Measurements from ENCODE around the gene CETP.
"Not testable (repeated sequence)": the region's sequence is repeated elsewhere in the genome, so short reads cannot be mapped to it uniquely, and the experiment has no call there.

Gene CETP

GRCh38 chr16:56977823-56978430 is 16.2 kb downstream of the CETP start:
- in situ Hi-C loops (cut with MboI; ENCODE audit: low sequenced_read_pairs), result no loop called here

- in situ Hi-C loops (cut with MboI; ENCODE audit: low sequenced_read_pairs), result no loop called here
Observed at GRCh38 chr16:56980201-56980535, 18.4 kb downstream of the CETP start.

- in situ Hi-C loops (cut with MboI; ENCODE audit: low sequenced_read_pairs), result no loop called here
Observed at GRCh38 chr16:56980792-56981724, 19.3 kb downstream of the CETP start.

- in situ Hi-C loops (cut with MboI; ENCODE audit: low sequenced_read_pairs), result no loop called here
Observed at GRCh38 chr16:56981729-56982271, 20.1 kb downstream of the CETP start.

GRCh38 chr16:56982695-56983094 is 20.9 kb downstream of the CETP start:
- in situ Hi-C loops (cut with MboI; ENCODE audit: low sequenced_read_pairs), result no loop called here

GRCh38 chr16:56983211-56983751 is 21.5 kb downstream of the CETP start:
- in situ Hi-C loops (cut with MboI; ENCODE audit: low sequenced_read_pairs), result no loop called here

GRCh38 chr16:56984639-56985038 is 22.9 kb downstream of the CETP start:
- in situ Hi-C loops (cut with MboI; ENCODE audit: low sequenced_read_pairs), result no loop called here

GRCh38 chr16:56985288-56985961 is 23.7 kb downstream of the CETP start:
- in situ Hi-C loops (cut with MboI; ENCODE audit: low sequenced_read_pairs), result no loop called here

- in situ Hi-C loops (cut with MboI; ENCODE audit: low sequenced_read_pairs), result no loop called here
Observed at GRCh38 chr16:56985962-56986360, 24.2 kb downstream of the CETP start.

- in situ Hi-C loops (cut with MboI; ENCODE audit: low sequenced_read_pairs), result no loop called here
Observed at GRCh38 chr16:56986361-56986760, 24.6 kb downstream of the CETP start.

- in situ Hi-C loops (cut with MboI; ENCODE audit: low sequenced_read_pairs), result not testable (repeated sequence)
Observed at GRCh38 chr16:56986908-56987307, 25.2 kb downstream of the CETP start.

- in situ Hi-C loops (cut with MboI; ENCODE audit: low sequenced_read_pairs), result no loop called here
Observed at GRCh38 chr16:56987692-56988091, 25.9 kb downstream of the CETP start.

- in situ Hi-C loops (cut with MboI; ENCODE audit: low sequenced_read_pairs), result no loop called here
Observed at GRCh38 chr16:56988161-56988947, 26.6 kb downstream of the CETP start.

GRCh38 chr16:56988948-56989945 is 27.5 kb downstream of the CETP start, which contains the start of gene NLRC5:
Gene NLRC5 (plus strand): TSS chr16:56989557. CDS start chr16:57020713, 31,156 bp downstream.
- in situ Hi-C loops (cut with MboI; ENCODE audit: low sequenced_read_pairs), result no loop called here

GRCh38 chr16:56989988-56990387 is 28.2 kb downstream of the CETP start:
- in situ Hi-C loops (cut with MboI; ENCODE audit: low sequenced_read_pairs), result no loop called here

GRCh38 chr16:56990407-56991286 is 28.9 kb downstream of the CETP start:
- in situ Hi-C loops (cut with MboI; ENCODE audit: low sequenced_read_pairs), result no loop called here

GRCh38 chr16:56992431-56992830 is 30.7 kb downstream of the CETP start:
- in situ Hi-C loops (cut with MboI; ENCODE audit: low sequenced_read_pairs), result not testable (repeated sequence)

- in situ Hi-C loops (cut with MboI; ENCODE audit: low sequenced_read_pairs), result no loop called here
Observed at GRCh38 chr16:56993204-56993603, 31.5 kb downstream of the CETP start.

Data from HL-60/S4 (cell line).